Skin epidermis (tissue), 12 donors: ENCODE measurements around the gene TEP1.
A peak's percentile ranks its signal among the peaks of the same experiment; 100 is the strongest.
"Not testable (repeated sequence)": the region's sequence is repeated elsewhere in the genome, so short reads cannot be mapped to it uniquely, and the experiment has no call there.

ENCODE experiments used
- H3K27ac ChIP-seq, 21 experiments: fragments of 200-600 bp; sonication (generic) in 11 of 21; one replicate each; pipeline ENCODE4 v1.5.0; 2020; ENCODE audit warnings: mild to moderate bottlenecking in 3 of 21, inconsistent platforms in 2 of 21, moderate library complexity in 2 of 21
- H3K4me3 ChIP-seq, 7 experiments: fragments of 200-600 bp; sonication (generic) in 2 of 7; one replicate each; pipeline ENCODE4 v1.5.0; 2020; ENCODE audit warnings: inconsistent platforms in 2 of 7, mild to moderate bottlenecking in 2 of 7, moderate library complexity in 1 of 7

Gene TEP1

GRCh38 chr14:20347747-20348146, 65.6 kb downstream of the TEP1 start:
- no peak overlapping the region for H3K4me3 ChIP-seq
- no peak overlapping the region for H3K27ac ChIP-seq

- Histone ChIP-seq H3K4me3 (no peak overlapping the region), H3K27ac (no peak overlapping the region)
Measured at GRCh38 chr14:20346713-20347112, 66.6 kb downstream of the TEP1 start.

GRCh38 chr14:20345366-20345765, 67.9 kb downstream of the TEP1 start:
- no peak overlapping the region for H3K4me3 ChIP-seq

GRCh38 chr14:20343862-20344220, 69.5 kb downstream of the TEP1 start:
- Histone ChIP-seq H3K27ac (peak overlapping the region; percentile 10 to 94 (median 86)), H3K4me3 (peak overlapping the region; percentile 50 to 76 (median 56))

More at GRCh38 chr14:20345366-20345765, 67.9 kb downstream of the TEP1 start:
- H3K27ac ChIP-seq: no peak overlapping the region

GRCh38 chr14:20343092-20343861, 70.0 kb downstream of the TEP1 start, which contains the start of gene PARP2:
PARP2 (plus strand) TSS chr14:20343635; CDS start chr14:20343642, 7 bp downstream.
- Histone ChIP-seq H3K4me3 (peak within 1 kb of the TSS; percentile 50 to 76 (median 56)), H3K27ac (peak within 1 kb of the TSS; percentile 10 to 94 (median 86))

- peak overlapping the region in 4 of 7 experiments; percentile 50 to 76 (median 62) for H3K4me3 ChIP-seq
- H3K27ac ChIP-seq: peak overlapping the region in 5 of 21 experiments; percentile 67 to 94 (median 86)
Measured at GRCh38 chr14:20341646-20342045, 71.7 kb downstream of the TEP1 start.

GRCh38 chr14:20341032-20341431, 72.3 kb downstream of the TEP1 start:
- H3K4me3 ChIP-seq, H3K27ac ChIP-seq: not testable (repeated sequence)

GRCh38 chr14:20334017-20334416, 79.3 kb downstream of the TEP1 start:
- Histone ChIP-seq H3K4me3 (no peak overlapping the region), H3K27ac (no peak overlapping the region)

- Histone ChIP-seq H3K4me3 (peak overlapping the region; percentile 47 to 62 (median 55)), H3K27ac (peak overlapping the region in 8 of 21 experiments; percentile 40 to 82 (median 72))
Measured at GRCh38 chr14:20333494-20333841, 79.8 kb downstream of the TEP1 start.

GRCh38 chr14:20332788-20333493, 80.4 kb downstream of the TEP1 start, which contains the start of gene CCNB1IP1:
CCNB1IP1 (minus strand) TSS chr14:20333279; CDS start chr14:20316523, 16,756 bp downstream.
- Histone ChIP-seq H3K27ac (peak within 1 kb of the TSS in 20 of 21 experiments; percentile 15 to 82 (median 65)), H3K4me3 (peak within 1 kb of the TSS; percentile 47 to 62 (median 55))

GRCh38 chr14:20332431-20332787, 80.9 kb downstream of the TEP1 start:
- peak overlapping the region; percentile 47 to 62 (median 55) for H3K4me3 ChIP-seq
- peak overlapping the region in 20 of 21 experiments; percentile 15 to 82 (median 65) for H3K27ac ChIP-seq

GRCh38 chr14:20331053-20331613, 82.2 kb downstream of the TEP1 start:
- H3K4me3 ChIP-seq: no peak overlapping the region
- H3K27ac ChIP-seq: no peak overlapping the region

- no peak overlapping the region for H3K27ac ChIP-seq
- no peak overlapping the region for H3K4me3 ChIP-seq
Measured at GRCh38 chr14:20329355-20329754, 83.9 kb downstream of the TEP1 start.

GRCh38 chr14:20328705-20329104, 84.6 kb downstream of the TEP1 start:
- H3K27ac ChIP-seq: no peak overlapping the region

GRCh38 chr14:20327005-20327869, 86.1 kb downstream of the TEP1 start:
- peak overlapping the region in 2 of 21 experiments; percentile 3 to 4 for H3K27ac ChIP-seq

More at GRCh38 chr14:20328705-20329104, 84.6 kb downstream of the TEP1 start:
- no peak overlapping the region for H3K4me3 ChIP-seq

GRCh38 chr14:20317720-20318119, 95.6 kb downstream of the TEP1 start:
- H3K4me3 ChIP-seq: no peak overlapping the region
- no peak overlapping the region for H3K27ac ChIP-seq

More at GRCh38 chr14:20327005-20327869, 86.1 kb downstream of the TEP1 start:
- no peak overlapping the region for H3K4me3 ChIP-seq
